Ectodermal cell (in vitro differentiated cells): ENCODE data around the gene CTDSPL.

Source experiments
- H3K27ac ChIP-seq: 2 replicates; pipeline ENCODE4 v1.7.0; 2013; ENCODE audit warnings: mild to moderate bottlenecking, low read depth, low read length; ENCODE audit not compliant: insufficient read depth, poor library complexity, severe bottlenecking
- H3K27me3 ChIP-seq: 2 replicates; pipeline ENCODE4 v1.7.0; 2013; ENCODE audit warnings: mild to moderate bottlenecking, low read length; ENCODE audit not compliant: insufficient read depth, control insufficient read depth, poor library complexity, severe bottlenecking
- H3K36me3 ChIP-seq: one replicate; pipeline ENCODE4 v1.7.0; 2013; ENCODE audit warnings: low read length; ENCODE audit not compliant: control insufficient read depth, insufficient read depth
- H3K4me1 ChIP-seq: one replicate; pipeline ENCODE4 v1.7.0; 2013; ENCODE audit warnings: low read length; ENCODE audit not compliant: control insufficient read depth, insufficient read depth
- H3K4me3 ChIP-seq: 2 replicates; pipeline ENCODE4 v1.7.0; 2013; ENCODE audit warnings: low read depth, low read length, control low read depth; ENCODE audit not compliant: insufficient read depth
- H3K9me3 ChIP-seq: 2 replicates; pipeline ENCODE4 v1.7.0; 2013; ENCODE audit warnings: mild to moderate bottlenecking, low read length, moderate library complexity; ENCODE audit not compliant: control insufficient read depth
- WGBS, 2 experiments: methylation state at CpG; one replicate each; pipeline ENCODE4 v1.1.7; 2013; ENCODE audit warnings: missing lambda C conversion rate in 2 of 2; 5-methylcytosine and 5-hydroxymethylcytosine counted together

Gene CTDSPL

DNA sequence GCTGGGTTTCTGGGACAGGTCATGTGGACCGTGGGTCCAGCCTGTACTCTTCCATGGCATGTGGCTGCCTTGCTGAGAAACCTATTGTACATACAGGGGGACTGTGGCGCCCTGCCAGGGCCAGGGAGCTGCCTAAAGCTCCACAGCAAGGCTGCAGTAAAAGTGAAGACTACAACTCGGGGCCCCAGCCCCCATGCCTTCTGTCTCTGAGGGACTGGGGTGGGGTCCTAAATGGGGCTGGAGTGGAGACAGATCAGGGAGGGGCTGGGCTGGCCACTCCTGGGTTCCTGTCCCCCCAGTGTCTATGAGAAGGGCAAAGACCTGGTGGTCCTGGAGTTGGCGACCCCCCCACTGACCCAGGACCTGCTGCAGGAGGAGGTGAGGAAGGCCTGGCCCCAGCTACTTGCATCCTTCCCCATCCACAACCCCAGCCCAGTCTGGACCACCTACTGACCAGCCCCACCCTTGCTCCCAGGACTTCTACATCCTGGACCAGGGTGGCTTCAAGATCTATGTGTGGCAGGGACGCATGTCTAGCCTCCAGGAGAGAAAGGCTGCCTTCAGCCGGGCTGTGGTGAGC lies 136.2 kb downstream of the CTDSPL start:
- no peaks in the 10 kb centered on the region for H3K36me3 ChIP-seq
- no peak overlapping the region for H3K4me3 ChIP-seq
- 87 to 88% methylated on average over 6 of the region's 6 CpGs for WGBS, 2 experiments
- H3K27ac ChIP-seq: no peak overlapping the region
- no peaks in the 10 kb centered on the region for H3K4me1 ChIP-seq
- H3K9me3 ChIP-seq: no peaks in the 10 kb centered on the region
- H3K27me3 ChIP-seq: peaks cover 13% of the 10 kb centered on the region

DNA sequence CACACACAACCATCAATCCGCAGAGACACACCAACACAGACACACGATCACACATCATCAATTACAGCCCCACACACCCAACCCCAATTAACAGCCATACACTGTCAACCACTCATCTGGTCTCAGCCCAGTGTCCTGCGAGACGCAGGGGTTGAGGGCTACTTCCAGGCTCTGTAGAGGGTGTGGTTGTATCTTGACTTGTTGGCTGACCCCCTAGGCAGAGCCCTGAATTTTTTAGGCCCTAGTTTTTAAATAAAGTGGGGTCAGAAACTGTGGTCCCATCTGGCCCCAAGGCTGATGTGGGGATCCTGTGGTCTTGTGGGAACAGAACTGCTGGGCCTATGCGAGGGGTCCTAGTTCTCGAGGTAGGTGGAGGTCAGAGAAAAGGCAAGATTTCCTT lies 138.2 kb downstream of the CTDSPL start:
- H3K27me3 ChIP-seq: peaks cover 9% of the 10 kb centered on the region
- H3K9me3 ChIP-seq: no peaks in the 10 kb centered on the region
- H3K4me3 ChIP-seq: no peak overlapping the region
- H3K4me1 ChIP-seq: no peaks in the 10 kb centered on the region
- H3K27ac ChIP-seq: no peak overlapping the region
- 87 to 88% methylated on average over 6 of the region's 6 CpGs for WGBS, 2 experiments
- H3K36me3 ChIP-seq: no peaks in the 10 kb centered on the region

DNA sequence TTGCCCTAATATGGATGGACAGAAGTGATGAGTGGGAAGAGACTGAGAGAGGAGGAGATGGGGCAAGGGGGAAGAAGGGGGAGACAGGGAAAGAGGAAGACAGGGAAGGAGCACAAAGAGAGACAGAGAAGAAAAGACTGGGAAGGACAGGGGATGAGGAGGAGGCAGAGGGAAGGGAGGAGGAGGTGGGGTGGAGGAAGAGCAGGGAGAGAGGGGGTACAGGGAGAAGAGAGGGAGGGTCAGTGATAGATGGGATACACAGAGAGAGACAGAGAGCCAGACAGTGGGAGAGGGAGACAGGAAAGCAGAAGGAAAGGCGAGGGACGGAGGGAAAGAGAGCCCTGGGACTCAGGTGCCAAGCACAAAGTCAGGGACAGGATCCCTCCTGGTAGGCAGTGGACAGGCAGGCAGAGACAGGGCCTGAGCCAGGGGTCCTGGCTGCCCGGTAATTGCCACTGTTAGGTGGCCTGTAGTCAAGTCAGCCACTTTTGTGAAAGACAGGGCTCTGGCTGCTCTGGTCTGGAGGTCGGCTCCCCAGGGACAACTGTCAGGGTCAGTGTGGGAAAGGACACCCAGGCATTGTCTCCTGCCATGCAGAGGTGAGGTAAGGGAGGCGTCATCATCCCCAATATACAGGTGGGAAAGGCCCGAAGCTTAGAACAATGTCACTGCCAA lies 138.7 kb downstream of the CTDSPL start:
- Histone ChIP-seq H3K27me3 (peaks cover 9% of the 10 kb centered on the region), H3K36me3 (no peaks in the 10 kb centered on the region), H3K4me1 (no peaks in the 10 kb centered on the region), H3K9me3 (no peaks in the 10 kb centered on the region), H3K4me3 (no peak overlapping the region), H3K27ac (no peak overlapping the region)
- 92% methylated on average over 6 of the region's 6 CpGs for WGBS, 2 experiments

DNA sequence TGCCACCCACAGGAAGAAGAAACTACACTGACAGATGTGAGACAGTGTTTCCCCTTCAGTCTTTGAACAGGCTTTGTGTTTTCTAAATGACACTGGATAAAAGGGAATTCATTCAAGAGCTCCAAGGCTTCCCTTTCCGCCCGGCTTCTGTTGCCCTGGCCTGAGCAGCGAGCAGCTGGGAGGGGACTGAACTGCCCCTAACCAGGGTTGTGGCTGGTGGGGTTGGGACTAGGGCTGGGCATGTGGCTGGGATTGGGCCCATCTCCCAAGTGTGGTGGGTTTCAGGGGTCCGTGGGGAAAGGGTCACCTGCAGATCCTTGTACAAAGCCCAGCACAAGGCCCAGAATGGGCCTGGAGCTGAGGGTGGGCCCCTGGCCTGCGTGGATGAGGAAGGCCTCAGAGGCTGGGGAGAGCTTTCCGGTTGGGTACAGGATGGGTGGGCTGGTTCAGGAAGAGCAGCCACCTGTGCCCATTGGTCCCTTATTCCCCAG lies 139.3 kb downstream of the CTDSPL start:
- Histone ChIP-seq H3K4me3 (no peak overlapping the region), H3K36me3 (no peaks in the 10 kb centered on the region), H3K27me3 (peaks cover 9% of the 10 kb centered on the region), H3K9me3 (no peaks in the 10 kb centered on the region), H3K4me1 (no peaks in the 10 kb centered on the region), H3K27ac (no peak overlapping the region)
- 90 to 91% methylated on average over 6 of the region's 6 CpGs for WGBS, 2 experiments

DNA sequence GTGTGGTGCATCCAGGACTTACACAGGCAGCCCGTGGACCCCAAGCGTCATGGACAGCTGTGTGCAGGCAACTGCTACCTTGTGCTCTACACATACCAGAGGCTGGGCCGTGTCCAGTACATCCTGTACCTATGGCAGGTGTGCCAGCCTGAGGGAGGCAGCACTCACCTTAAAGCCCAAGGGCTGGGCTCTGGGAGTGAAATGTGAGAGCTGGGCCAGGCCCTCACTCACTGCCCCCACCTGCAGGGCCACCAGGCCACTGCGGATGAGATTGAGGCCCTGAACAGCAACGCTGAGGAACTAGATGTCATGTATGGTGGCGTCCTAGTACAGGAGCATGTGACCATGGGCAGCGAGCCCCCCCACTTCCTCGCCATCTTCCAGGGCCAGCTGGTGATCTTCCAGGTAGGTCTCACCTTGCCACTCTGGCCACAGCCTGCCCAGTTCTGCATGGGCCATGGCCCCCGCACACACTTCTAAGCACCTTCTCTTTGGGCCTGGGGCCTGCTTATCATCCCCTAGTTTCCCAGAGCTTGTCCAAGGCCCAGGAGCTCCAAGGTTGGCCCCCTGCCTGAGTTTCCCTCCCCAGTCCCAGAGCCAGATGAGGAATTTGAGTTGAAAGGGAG lies 139.9 kb downstream of the CTDSPL start:
- H3K27ac ChIP-seq: no peak overlapping the region
- peaks cover 9% of the 10 kb centered on the region for H3K27me3 ChIP-seq
- WGBS, 2 experiments: 84% methylated on average over 9 of the region's 9 CpGs

DNA sequence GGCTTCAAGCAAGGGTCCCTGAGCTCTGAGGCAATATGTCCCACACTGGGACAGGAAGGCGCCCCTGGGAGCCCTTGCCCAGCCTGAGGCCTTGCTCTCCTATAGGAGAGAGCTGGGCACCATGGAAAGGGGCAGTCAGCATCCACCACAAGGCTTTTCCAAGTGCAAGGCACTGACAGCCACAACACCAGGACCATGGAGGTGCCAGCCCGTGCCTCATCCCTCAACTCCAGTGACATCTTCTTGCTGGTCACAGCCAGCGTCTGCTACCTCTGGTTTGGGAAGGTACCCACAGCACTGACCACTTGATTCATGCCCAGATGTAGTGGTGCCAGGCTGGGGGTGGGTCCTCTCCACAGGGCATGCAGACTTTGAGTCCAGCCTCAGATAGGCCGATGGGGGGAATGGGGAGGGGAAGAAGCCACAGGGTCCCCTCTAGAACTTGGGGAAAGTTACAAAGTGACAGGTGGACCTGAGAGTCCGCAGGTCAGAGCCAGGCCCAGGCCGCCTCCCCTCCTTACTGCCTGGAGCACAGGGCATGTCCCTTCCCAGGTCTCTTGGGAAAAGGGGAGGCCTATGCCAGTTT lies 140.7 kb downstream of the CTDSPL start:
- Histone ChIP-seq H3K27ac (no peak overlapping the region), H3K27me3 (peaks cover 9% of the 10 kb centered on the region), H3K9me3 (no peaks in the 10 kb centered on the region), H3K4me3 (no peak overlapping the region), H3K4me1 (no peaks in the 10 kb centered on the region), H3K36me3 (no peaks in the 10 kb centered on the region)
- 88 to 92% methylated on average over 6 of the region's 6 CpGs for WGBS, 2 experiments

More for the DNA sequence above, 139.9 kb downstream of the CTDSPL start:
- Histone ChIP-seq H3K4me1 (no peaks in the 10 kb centered on the region), H3K36me3 (no peaks in the 10 kb centered on the region), H3K9me3 (no peaks in the 10 kb centered on the region), H3K4me3 (no peak overlapping the region)

DNA sequence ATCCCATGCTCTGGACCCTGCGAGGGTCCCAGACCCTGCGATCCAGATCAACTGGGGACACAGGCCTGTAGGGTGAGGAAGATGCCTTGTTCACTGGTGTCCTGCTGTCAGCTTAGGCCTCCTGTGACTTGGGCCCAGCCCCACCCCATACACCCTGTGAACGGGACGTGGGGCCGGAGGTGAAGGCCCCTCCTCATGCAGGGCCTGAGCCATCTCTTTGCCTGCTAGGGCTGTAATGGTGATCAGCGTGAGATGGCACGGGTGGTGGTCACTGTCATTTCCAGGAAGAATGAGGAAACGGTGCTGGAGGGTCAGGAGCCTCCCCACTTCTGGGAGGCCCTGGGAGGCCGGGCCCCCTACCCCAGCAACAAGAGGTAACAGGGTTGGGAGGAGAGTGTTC lies 141.3 kb downstream of the CTDSPL start:
- Histone ChIP-seq H3K27ac (no peak overlapping the region), H3K4me3 (no peak overlapping the region), H3K9me3 (no peaks in the 10 kb centered on the region), H3K27me3 (peaks cover 8% of the 10 kb centered on the region), H3K4me1 (no peaks in the 10 kb centered on the region), H3K36me3 (peaks cover 4% of the 10 kb centered on the region)
- WGBS, 2 experiments: 87 to 90% methylated on average over 9 of the region's 9 CpGs

DNA sequence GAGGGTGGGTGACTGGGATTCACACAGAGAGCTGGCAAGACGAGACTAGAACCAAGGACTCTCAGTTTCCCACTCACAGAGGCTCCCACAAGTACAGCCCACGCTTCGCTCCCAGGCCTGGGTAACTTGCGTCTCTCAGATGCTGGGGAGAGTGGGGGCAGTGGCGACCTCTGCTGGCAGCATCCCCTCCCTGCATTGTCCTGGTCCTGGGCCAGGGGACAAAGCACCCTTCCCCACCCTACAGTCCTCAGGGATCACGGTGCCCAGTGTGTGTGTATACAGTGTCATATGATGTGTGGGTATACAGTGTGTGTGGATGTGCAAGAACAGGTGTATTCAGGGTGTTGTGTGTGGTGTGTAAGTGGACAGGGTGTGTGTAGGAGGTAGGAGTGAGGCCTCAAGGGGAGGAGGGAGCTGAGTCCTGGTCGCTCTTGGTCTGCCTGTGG lies 141.7 kb downstream of the CTDSPL start:
- no peak overlapping the region for H3K4me3 ChIP-seq
- no peaks in the 10 kb centered on the region for H3K4me1 ChIP-seq
- 34 to 47% methylated on average over 7 of the region's 7 CpGs for WGBS, 2 experiments
- no peak overlapping the region for H3K27ac ChIP-seq
- H3K27me3 ChIP-seq: peaks cover 3% of the 10 kb centered on the region
- peaks cover 7% of the 10 kb centered on the region for H3K36me3 ChIP-seq
- H3K9me3 ChIP-seq: no peaks in the 10 kb centered on the region

DNA sequence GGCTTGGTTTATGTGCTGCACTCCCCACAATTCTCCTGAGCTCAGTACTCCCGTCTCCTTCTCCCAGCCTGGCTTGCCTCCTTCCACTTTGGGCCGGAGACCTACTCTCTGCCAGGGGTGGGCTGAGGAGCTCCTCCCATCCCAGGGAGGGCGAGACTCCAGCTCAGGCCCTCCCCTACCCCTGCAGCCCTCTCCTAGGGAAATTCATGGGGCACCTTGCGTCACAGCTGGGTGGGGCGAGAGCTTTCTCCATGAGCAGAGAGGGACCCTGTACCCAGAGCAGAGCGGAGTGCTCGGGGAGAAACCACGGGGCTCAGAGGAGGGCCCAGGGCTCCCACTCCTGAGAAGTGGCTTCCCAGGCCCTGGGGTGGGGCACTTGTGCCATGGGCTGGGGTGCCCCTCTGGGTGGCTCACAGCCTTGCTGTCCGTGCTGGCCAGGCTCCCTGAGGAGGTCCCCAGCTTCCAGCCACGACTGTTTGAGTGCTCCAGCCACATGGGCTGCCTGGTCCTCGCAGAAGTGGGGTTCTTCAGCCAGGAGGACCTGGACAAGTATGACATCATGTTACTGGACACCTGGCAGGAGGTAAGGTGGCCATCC lies 142.2 kb downstream of the CTDSPL start:
- Histone ChIP-seq H3K27me3 (no peaks in the 10 kb centered on the region), H3K36me3 (peaks cover 9% of the 10 kb centered on the region), H3K4me1 (no peaks in the 10 kb centered on the region), H3K27ac (no peak overlapping the region), H3K4me3 (no peak overlapping the region), H3K9me3 (no peaks in the 10 kb centered on the region)
- WGBS, 2 experiments: 79 to 80% methylated on average over 11 of the region's 11 CpGs
